Measurements from ENCODE around the gene TSHZ3.

GRCh38 chr19:31300422-31300821 lies 48.8 kb downstream of the TSHZ3 start:
- TF ChIP-seq CTCF (IDR thresholded peaks at IDR 0.05): no peak
- TF ChIP-seq POLR2A (IDR thresholded peaks at IDR 0.05): no peak

All from lower leg skin (tissue), 3 donors.